ENCODE results near the gene SCRN3. TPM values are rescaled to one million over a fixed set of nuclear protein-coding genes. Genes with fewer than 3 reads are reported as not detected.

Gene SCRN3
- total and polyA plus RNA-seq, 2 of the 4 experiments (the other 2 are of a cell fraction) = 9.9 to 11.4 TPM

DNA sequence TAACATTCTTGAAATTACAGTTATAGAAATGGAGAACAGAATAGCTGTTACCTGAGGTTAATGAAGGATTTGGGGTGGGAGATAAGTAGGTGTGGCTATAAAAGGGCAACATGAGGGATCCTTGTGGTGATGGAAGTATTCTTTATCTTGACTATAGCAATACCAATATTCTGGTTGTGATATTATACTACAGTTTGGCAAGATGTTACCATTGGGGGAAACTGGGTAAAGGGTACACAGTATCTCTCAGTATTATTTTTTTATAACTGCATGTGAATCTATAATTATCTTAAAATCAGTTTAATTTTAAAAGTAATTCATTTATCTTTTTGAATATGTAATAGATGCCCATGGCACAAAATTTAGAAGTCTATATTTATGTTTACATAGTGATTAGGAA, 8.1 kb downstream of the SCRN3 start:
- Histone ChIP-seq H2AFZ (replicated peaks; ENCODE audit: low read length, poor library complexity) (no peak overlapping the region), H3K9me3 (ENCODE audit: control insufficient read depth, insufficient read depth, low read length) (no peaks in the 10 kb centered on the region), H3K9me1 (ENCODE audit: insufficient read depth, low read length) (no peaks in the 10 kb centered on the region), H3K4ac (ENCODE audit: low read depth, low read length) (no peak overlapping the region), H2AK9ac (replicated peaks; ENCODE audit: low read depth, low read length, poor library complexity) (no peak overlapping the region), H2BK5ac (ENCODE audit: low read depth, low read length, poor library complexity, severe bottlenecking) (no peak overlapping the region), H3K14ac (replicated peaks; ENCODE audit: low read depth, low read length) (no peak overlapping the region), H4K5ac (ENCODE audit: low read depth, low read length) (no peak overlapping the region), H3K56ac (ENCODE audit: extremely low read depth, insufficient read depth, low read length) (no peak overlapping the region), H3K4me3 (ENCODE audit: insufficient read depth, low read depth, low read length) (no peak overlapping the region), H2BK120ac (ENCODE audit: low read depth, low read length) (no peak overlapping the region), H3K36me3 (ENCODE audit: control insufficient read depth, insufficient read depth, low read length) (no peaks in the 10 kb centered on the region), H3K4me1 (ENCODE audit: control insufficient read depth, insufficient read depth, low read length) (no peaks in the 10 kb centered on the region), H3K18ac (ENCODE audit: low read depth, low read length) (no peak overlapping the region), H3K23ac (ENCODE audit: low read depth, low read length) (no peak overlapping the region), H2BK15ac (ENCODE audit: low read depth, low read length) (no peak overlapping the region), H3K27me3 (ENCODE audit: control insufficient read depth, insufficient read depth, low read length) (no peaks in the 10 kb centered on the region), H3K4me2 (ENCODE audit: low read depth, low read length) (no peak overlapping the region), H3K27ac (ENCODE audit: insufficient read depth, low read length) (no peak overlapping the region), H4K20me1 (ENCODE audit: insufficient read depth, low read length) (no peaks in the 10 kb centered on the region), H4K91ac (ENCODE audit: insufficient read depth, low read depth, low read length) (no peak overlapping the region), H2AK5ac (ENCODE audit: low read depth, low read length) (no peak overlapping the region), H4K8ac (ENCODE audit: low read depth in 2 of 2, low read length in 2 of 2) (no peak overlapping the region), H2BK20ac (ENCODE audit: low read depth, low read length) (no peak overlapping the region), H3K9ac (ENCODE audit: low read depth, low read length) (no peak overlapping the region), H3K79me1 (ENCODE audit: low read depth in 1 of 2, low read length in 2 of 2) (no peaks in the 10 kb centered on the region)
- in situ Hi-C loops (cut with MboI; ENCODE audit: low sequenced_read_pairs) (no loop called here), intact Hi-C loops (cut with micrococcal nuclease) (loop anchor here (5.0 kb wide), 1 partner anchor 1291 kb away; no protein-coding TSS in a partner anchor), dilution Hi-C loops (cut with HindIII; ENCODE audit: low sequenced_read_pairs, unreplicated experiment) (no loop called here)
- TF ChIP-seq CTCF (conservative IDR thresholded peaks at IDR 0.05; ENCODE audit: low read depth, low read length) = no peak
- no peak for TF ChIP-seq MAFK (IDR thresholded peaks at IDR 0.05; ENCODE audit: low read depth, low read length)
- TF ChIP-seq RFX5 (IDR thresholded peaks at IDR 0.05; ENCODE audit: low read depth, low read length) = no peak
- no peak for TF ChIP-seq RCOR1 (IDR thresholded peaks at IDR 0.05; ENCODE audit: insufficient replicate concordance, low read length)
- TF ChIP-seq NFE2L2 (IDR thresholded peaks at IDR 0.05; ENCODE audit: low read depth, low read length) = no peak
- no peak for TF ChIP-seq CEBPB (IDR thresholded peaks at IDR 0.05; ENCODE audit: low read depth, low read length)
- no peak for TF ChIP-seq MXI1 (IDR thresholded peaks at IDR 0.05; ENCODE audit: borderline replicate concordance, low read depth, low read length)
- TF ChIP-seq RAD21 (IDR thresholded peaks at IDR 0.05; ENCODE audit: low read length) = no peak
- TF ChIP-seq BHLHE40 (IDR thresholded peaks at IDR 0.05; ENCODE audit: low read depth, low read length) = no peak
- no peak for TF ChIP-seq POLR2A (IDR thresholded peaks at IDR 0.05; ENCODE audit: low read depth, low read length)
- no peak for TF ChIP-seq ELK1 (IDR thresholded peaks at IDR 0.05; ENCODE audit: borderline replicate concordance, low read depth, low read length)
- TF ChIP-seq SMC3 (IDR thresholded peaks at IDR 0.05; ENCODE audit: low read depth, low read length) = no peak
- TF ChIP-seq CHD1 (IDR thresholded peaks at IDR 0.05; ENCODE audit: low read depth, low read length) = no peak
- TF ChIP-seq, protein P1, sequence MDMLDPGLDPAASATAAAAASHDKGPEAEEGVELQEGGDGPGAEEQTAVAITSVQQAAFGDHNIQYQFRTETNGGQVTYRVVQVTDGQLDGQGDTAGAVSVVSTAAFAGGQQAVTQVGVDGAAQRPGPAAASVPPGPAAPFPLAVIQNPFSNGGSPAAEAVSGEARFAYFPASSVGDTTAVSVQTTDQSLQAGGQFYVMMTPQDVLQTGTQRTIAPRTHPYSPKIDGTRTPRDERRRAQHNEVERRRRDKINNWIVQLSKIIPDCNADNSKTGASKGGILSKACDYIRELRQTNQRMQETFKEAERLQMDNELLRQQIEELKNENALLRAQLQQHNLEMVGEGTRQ (IDR thresholded peaks at IDR 0.05; ENCODE audit: low read depth, low read length) = no peak
- TF ChIP-seq MAZ (IDR thresholded peaks at IDR 0.05; ENCODE audit: borderline replicate concordance, low read depth, low read length) = no peak
- no peak for TF ChIP-seq FOS (IDR thresholded peaks at IDR 0.05; ENCODE audit: low read depth, low read length)
- no peak for DNase-seq
- BruUV-seq (replicated peaks) = no TSS peak
- ChIA-PET POLR2A (ENCODE audit: unreplicated experiment) (no interaction called here), CTCF (interaction anchor here (0.7 kb wide), 1 partner anchor 35 kb away, joined by 3 read pairs; no protein-coding TSS in a partner anchor)
- no peak for ATAC-seq (ENCODE audit: low read depth)

Data from IMR-90 (cell line).